ENCODE data around the gene LDLRAD4.

The LDLRAD4 gene

DNA sequence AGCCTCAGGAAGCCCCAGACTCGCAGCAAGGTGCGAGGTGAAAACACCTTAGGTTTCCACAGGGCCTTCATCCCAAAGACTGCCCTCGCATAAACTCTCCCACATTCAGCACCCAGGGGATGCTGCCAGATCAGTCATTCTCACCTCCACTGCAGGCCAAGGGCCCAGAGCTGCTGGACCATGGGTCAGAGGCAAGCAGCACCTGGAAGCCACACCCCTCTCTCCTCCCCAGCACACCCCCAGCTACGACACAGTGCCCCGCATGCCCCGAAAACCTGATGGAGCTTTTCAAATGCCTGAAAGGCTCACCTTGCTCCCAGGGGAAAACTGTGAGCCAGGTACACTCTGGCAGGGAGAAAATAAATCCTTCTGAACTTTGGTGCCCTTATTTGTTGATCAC is 31.9 kb upstream of the LDLRAD4 start:
- no peak overlapping the region for H3K27ac ChIP-seq (ENCODE audit: insufficient read depth in 1 of 2, low read depth in 1 of 2, low read length in 2 of 2, poor library complexity in 1 of 2, severe bottlenecking in 2 of 2)
- H3K27me3 ChIP-seq (replicated peaks in 2 of 5; ENCODE audit: control insufficient read depth in 4 of 5, insufficient read depth in 5 of 5, low read length in 4 of 5) = no peaks in the 10 kb centered on the region
- POLR2A ChIA-PET = no interaction called here
- CTCF ChIA-PET = interaction anchor here (2.2 kb wide), 1 partner anchor 18 kb away, joined by 5 read pairs; no protein-coding TSS in a partner anchor
- no peak for DNase-seq
- H3K9me3 ChIP-seq (ENCODE audit: control extremely low read depth in 1 of 5, control insufficient read depth in 4 of 5, insufficient read depth in 2 of 5, low read depth in 1 of 5, low read length in 4 of 5) = no peaks in the 10 kb centered on the region
- no peak overlapping the region for H3K4me3 ChIP-seq (ENCODE audit: control insufficient read depth in 1 of 7, extremely low read depth in 1 of 7, insufficient read depth in 4 of 7, low read depth in 2 of 7, low read length in 6 of 7)
- no peaks in the 10 kb centered on the region for H3K4me1 ChIP-seq (ENCODE audit: control extremely low read depth in 1 of 4, control insufficient read depth in 4 of 4, insufficient read depth in 4 of 4, low read length in 3 of 4)
- H3K36me3 ChIP-seq (ENCODE audit: control insufficient read depth in 4 of 4, insufficient read depth in 4 of 4, low read length in 3 of 4) = no peaks in the 10 kb centered on the region
- WGBS (ENCODE audit: insufficient coverage) = 98% methylated on average over 5 of the region's 6 CpGs

- Histone ChIP-seq H3K36me3 (ENCODE audit: control insufficient read depth in 4 of 4, insufficient read depth in 4 of 4, low read length in 3 of 4) (no peaks in the 10 kb centered on the region), H3K4me1 (ENCODE audit: control extremely low read depth in 1 of 4, control insufficient read depth in 4 of 4, insufficient read depth in 4 of 4, low read length in 3 of 4) (no peaks in the 10 kb centered on the region), H3K4me3 (ENCODE audit: control insufficient read depth in 1 of 7, extremely low read depth in 1 of 7, insufficient read depth in 4 of 7, low read depth in 2 of 7, low read length in 6 of 7) (no peak overlapping the region), H3K9me3 (ENCODE audit: control extremely low read depth in 1 of 5, control insufficient read depth in 4 of 5, insufficient read depth in 2 of 5, low read depth in 1 of 5, low read length in 4 of 5) (no peaks in the 10 kb centered on the region), H3K27ac (ENCODE audit: insufficient read depth in 1 of 2, low read depth in 1 of 2, low read length in 2 of 2, poor library complexity in 1 of 2, severe bottlenecking in 2 of 2) (no peak overlapping the region), H3K27me3 (replicated peaks in 2 of 5; ENCODE audit: control insufficient read depth in 4 of 5, insufficient read depth in 5 of 5, low read length in 4 of 5) (no peaks in the 10 kb centered on the region)
- ChIA-PET POLR2A (no interaction called here), CTCF (interaction anchor here (2.2 kb wide), 1 partner anchor 17 kb away, joined by 5 read pairs; no protein-coding TSS in a partner anchor)
- WGBS (ENCODE audit: insufficient coverage) = 91% methylated on average over 4 of the region's 4 CpGs
- DNase-seq = no peak
Observed at GRCh38 chr18:13187498-13187897, 31.1 kb upstream of the LDLRAD4 start.

DNA sequence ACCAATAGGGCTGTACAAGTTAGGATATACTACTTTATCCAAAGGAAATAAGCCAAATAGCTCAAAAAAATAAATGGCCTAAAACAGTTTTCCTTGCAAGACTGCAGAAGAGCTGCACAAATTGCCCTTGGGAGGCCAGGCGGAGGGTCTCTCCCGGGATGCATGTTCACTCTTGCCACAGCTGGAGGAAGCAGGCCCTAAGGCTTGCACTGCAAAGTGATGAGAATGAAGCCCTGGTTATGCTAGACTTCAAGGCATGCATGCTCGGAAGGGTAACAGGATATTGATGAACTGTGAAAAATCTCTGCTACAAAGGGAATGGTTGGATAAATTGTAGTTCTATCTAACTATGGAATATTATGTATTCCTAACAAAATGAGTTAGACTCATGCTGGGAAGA is 27.5 kb upstream of the LDLRAD4 start:
- Histone ChIP-seq H3K4me1 (ENCODE audit: control extremely low read depth in 1 of 4, control insufficient read depth in 4 of 4, insufficient read depth in 4 of 4, low read length in 3 of 4) (no peaks in the 10 kb centered on the region), H3K36me3 (ENCODE audit: control insufficient read depth in 4 of 4, insufficient read depth in 4 of 4, low read length in 3 of 4) (no peaks in the 10 kb centered on the region), H3K9me3 (ENCODE audit: control extremely low read depth in 1 of 5, control insufficient read depth in 4 of 5, insufficient read depth in 2 of 5, low read depth in 1 of 5, low read length in 4 of 5) (peaks cover 0 to 3% (median 0%) of the 10 kb centered on the region in 5 experiments), H3K27me3 (replicated peaks in 2 of 5; ENCODE audit: control insufficient read depth in 4 of 5, insufficient read depth in 5 of 5, low read length in 4 of 5) (no peaks in the 10 kb centered on the region), H3K4me3 (ENCODE audit: control insufficient read depth in 1 of 7, extremely low read depth in 1 of 7, insufficient read depth in 4 of 7, low read depth in 2 of 7, low read length in 6 of 7) (no peak overlapping the region), H3K27ac (ENCODE audit: insufficient read depth in 1 of 2, low read depth in 1 of 2, low read length in 2 of 2, poor library complexity in 1 of 2, severe bottlenecking in 2 of 2) (no peak overlapping the region)
- CTCF ChIA-PET = interaction anchor here (1.1 kb wide), 1 partner anchor 11 kb away, joined by 3 read pairs; no protein-coding TSS in a partner anchor
- POLR2A ChIA-PET = no interaction called here
- no peak for DNase-seq
- 93% methylated on average over 3 of the region's 3 CpGs for WGBS (ENCODE audit: insufficient coverage)

GRCh38 chr18:13191779-13192178 is 26.8 kb upstream of the LDLRAD4 start:
- no peak overlapping the region for H3K27ac ChIP-seq (ENCODE audit: insufficient read depth in 1 of 2, low read depth in 1 of 2, low read length in 2 of 2, poor library complexity in 1 of 2, severe bottlenecking in 2 of 2)
- no peaks in the 10 kb centered on the region for H3K4me1 ChIP-seq (ENCODE audit: control extremely low read depth in 1 of 4, control insufficient read depth in 4 of 4, insufficient read depth in 4 of 4, low read length in 3 of 4)
- ChIA-PET CTCF (no interaction called here), POLR2A (no interaction called here)
- 89% methylated on average over 4 of the region's 7 CpGs for WGBS (ENCODE audit: insufficient coverage)
- H3K9me3 ChIP-seq (ENCODE audit: control extremely low read depth in 1 of 5, control insufficient read depth in 4 of 5, insufficient read depth in 2 of 5, low read depth in 1 of 5, low read length in 4 of 5) = peaks cover 0 to 3% (median 0%) of the 10 kb centered on the region in 5 experiments
- no peak overlapping the region for H3K4me3 ChIP-seq (ENCODE audit: control insufficient read depth in 1 of 7, extremely low read depth in 1 of 7, insufficient read depth in 4 of 7, low read depth in 2 of 7, low read length in 6 of 7)
- no peaks in the 10 kb centered on the region for H3K27me3 ChIP-seq (replicated peaks in 2 of 5; ENCODE audit: control insufficient read depth in 4 of 5, insufficient read depth in 5 of 5, low read length in 4 of 5)
- H3K36me3 ChIP-seq (ENCODE audit: control insufficient read depth in 4 of 4, insufficient read depth in 4 of 4, low read length in 3 of 4) = no peaks in the 10 kb centered on the region
- DNase-seq = no peak

- no CpG with 5 or more reads among the region's 2 CpGs for WGBS (ENCODE audit: insufficient coverage)
- Histone ChIP-seq H3K4me3 (ENCODE audit: control insufficient read depth in 1 of 7, extremely low read depth in 1 of 7, insufficient read depth in 4 of 7, low read depth in 2 of 7, low read length in 6 of 7) (no peak overlapping the region), H3K27me3 (replicated peaks in 2 of 5; ENCODE audit: control insufficient read depth in 4 of 5, insufficient read depth in 5 of 5, low read length in 4 of 5) (no peaks in the 10 kb centered on the region), H3K4me1 (ENCODE audit: control extremely low read depth in 1 of 4, control insufficient read depth in 4 of 4, insufficient read depth in 4 of 4, low read length in 3 of 4) (no peaks in the 10 kb centered on the region), H3K36me3 (ENCODE audit: control insufficient read depth in 4 of 4, insufficient read depth in 4 of 4, low read length in 3 of 4) (no peaks in the 10 kb centered on the region), H3K9me3 (ENCODE audit: control extremely low read depth in 1 of 5, control insufficient read depth in 4 of 5, insufficient read depth in 2 of 5, low read depth in 1 of 5, low read length in 4 of 5) (peaks cover 0 to 3% (median 0%) of the 10 kb centered on the region in 5 experiments), H3K27ac (ENCODE audit: insufficient read depth in 1 of 2, low read depth in 1 of 2, low read length in 2 of 2, poor library complexity in 1 of 2, severe bottlenecking in 2 of 2) (no peak overlapping the region)
- ChIA-PET POLR2A (interaction anchor here (0.7 kb wide), 2 partner anchors 13 to 39 kb away, joined by 3 to 5 read pairs; no protein-coding TSS in a partner anchor), CTCF (no interaction called here)
- DNase-seq = no peak
Observed at GRCh38 chr18:13192970-13193369, 25.6 kb upstream of the LDLRAD4 start.

DNA sequence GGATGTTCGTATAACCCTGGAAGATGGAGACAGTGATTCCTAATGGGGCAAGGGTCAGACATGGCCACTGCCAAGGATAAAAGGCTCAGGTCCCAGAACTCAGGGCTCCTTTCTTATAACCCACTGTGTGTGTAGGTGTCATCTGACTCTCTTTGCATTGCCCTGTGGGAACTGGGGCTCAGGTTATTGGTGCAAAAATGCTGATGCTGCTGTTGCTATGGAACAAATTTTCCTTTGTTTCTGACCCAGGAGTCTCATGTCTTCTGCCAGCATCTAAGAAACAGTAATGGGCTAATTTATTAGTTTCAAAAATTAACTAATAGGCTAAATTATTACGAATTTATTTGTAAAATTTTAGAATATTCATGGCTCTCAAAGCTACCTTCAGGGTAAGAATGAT is 24.3 kb upstream of the LDLRAD4 start:
- ChIA-PET POLR2A (no interaction called here), CTCF (no interaction called here)
- no peaks in the 10 kb centered on the region for H3K27me3 ChIP-seq (replicated peaks in 2 of 5; ENCODE audit: control insufficient read depth in 4 of 5, insufficient read depth in 5 of 5, low read length in 4 of 5)
- H3K4me1 ChIP-seq (ENCODE audit: control extremely low read depth in 1 of 4, control insufficient read depth in 4 of 4, insufficient read depth in 4 of 4, low read length in 3 of 4) = no peaks in the 10 kb centered on the region
- peaks cover 1 to 6% (median 5%) of the 10 kb centered on the region in 5 experiments for H3K9me3 ChIP-seq (ENCODE audit: control extremely low read depth in 1 of 5, control insufficient read depth in 4 of 5, insufficient read depth in 2 of 5, low read depth in 1 of 5, low read length in 4 of 5)
- H3K4me3 ChIP-seq (ENCODE audit: control insufficient read depth in 1 of 7, extremely low read depth in 1 of 7, insufficient read depth in 4 of 7, low read depth in 2 of 7, low read length in 6 of 7) = no peak overlapping the region
- WGBS (ENCODE audit: insufficient coverage) = 100% methylated on average over 1 of the region's 2 CpGs
- H3K27ac ChIP-seq (ENCODE audit: insufficient read depth in 1 of 2, low read depth in 1 of 2, low read length in 2 of 2, poor library complexity in 1 of 2, severe bottlenecking in 2 of 2) = no peak overlapping the region
- H3K36me3 ChIP-seq (ENCODE audit: control insufficient read depth in 4 of 4, insufficient read depth in 4 of 4, low read length in 3 of 4) = no peaks in the 10 kb centered on the region
- DNase-seq = no peak

GRCh38 chr18:13198701-13199100 is 19.9 kb upstream of the LDLRAD4 start:
- no peak for DNase-seq
- WGBS (ENCODE audit: insufficient coverage) = 100% methylated on average over 1 of the region's 2 CpGs
- Histone ChIP-seq H3K4me1 (ENCODE audit: control extremely low read depth in 1 of 4, control insufficient read depth in 4 of 4, insufficient read depth in 4 of 4, low read length in 3 of 4) (no peaks in the 10 kb centered on the region), H3K27ac (ENCODE audit: insufficient read depth in 1 of 2, low read depth in 1 of 2, low read length in 2 of 2, poor library complexity in 1 of 2, severe bottlenecking in 2 of 2) (no peak overlapping the region), H3K4me3 (ENCODE audit: control insufficient read depth in 1 of 7, extremely low read depth in 1 of 7, insufficient read depth in 4 of 7, low read depth in 2 of 7, low read length in 6 of 7) (no peak overlapping the region), H3K36me3 (ENCODE audit: control insufficient read depth in 4 of 4, insufficient read depth in 4 of 4, low read length in 3 of 4) (no peaks in the 10 kb centered on the region), H3K27me3 (replicated peaks in 2 of 5; ENCODE audit: control insufficient read depth in 4 of 5, insufficient read depth in 5 of 5, low read length in 4 of 5) (no peaks in the 10 kb centered on the region), H3K9me3 (ENCODE audit: control extremely low read depth in 1 of 5, control insufficient read depth in 4 of 5, insufficient read depth in 2 of 5, low read depth in 1 of 5, low read length in 4 of 5) (peaks cover 4 to 18% (median 11%) of the 10 kb centered on the region in 5 experiments)
- ChIA-PET CTCF (no interaction called here), POLR2A (no interaction called here)
